Breast epithelium (tissue), 4 donors: ENCODE results near the gene EML1. TPM values are rescaled to one million over a fixed set of nuclear protein-coding genes. Genes with fewer than 3 reads are reported as not detected.

ENCODE experiments used
- DNase-seq, 2 donors: peaks; one replicate each; pipeline ENCODE4 v3.0.0-alpha.2; 2019; ENCODE audit warnings: low spot score in 2 of 2
- H3K27ac ChIP-seq, 2 donors: fragments of 200-600 bp; sonication (generic) in 1 of 2; one replicate each; pipeline ENCODE4 v1.5.1; 2016 to 2019; ENCODE audit warnings: mild to moderate bottlenecking in 1 of 2
- H3K27me3 ChIP-seq, 2 donors: fragments of 200-600 bp; sonication (generic) in 1 of 2; one replicate each; pipeline versions ENCODE4 v1.5.1 to v1.6.0; 2017 to 2019; ENCODE audit warnings: control low read depth in 1 of 2, mild to moderate bottlenecking in 1 of 2
- H3K36me3 ChIP-seq: fragments of 200-600 bp; one replicate; pipeline ENCODE4 v1.5.1; 2019
- H3K4me1 ChIP-seq, 2 donors: fragments of 200-600 bp; sonication (generic); one replicate each; pipeline ENCODE4 v1.5.1; 2016 to 2019; ENCODE audit warnings: control low read depth in 1 of 2
- H3K4me3 ChIP-seq, 3 donors: fragments of 200-600 bp; sonication (generic); 1 replicate in 2 of 3; 2 replicates in 1 of 3; pipeline ENCODE4 v1.5.1; 2016 to 2019; ENCODE audit warnings: mild to moderate bottlenecking in 3 of 3, moderate library complexity in 2 of 3
- H3K9me3 ChIP-seq, 2 donors: fragments of 200-600 bp; sonication (generic) in 1 of 2; one replicate each; pipeline ENCODE4 v1.5.1; 2016 to 2019; ENCODE audit warnings: control low read depth in 1 of 2
- CTCF ChIP-seq, 3 donors: fragments of 450-650 bp; IDR thresholded peaks; one replicate each; pipeline ENCODE4 v1.5.1; 2016 to 2017; ENCODE audit warnings: antibody characterized with exemption in 3 of 3, mild to moderate bottlenecking in 3 of 3, moderate library complexity in 3 of 3
- POLR2A ChIP-seq: fragments of 450-650 bp; IDR thresholded peaks from one replicate; pipeline ENCODE4 v1.6.1; 2016; ENCODE audit warnings: antibody characterized with exemption, mild to moderate bottlenecking, moderate library complexity
- POLR2AphosphoS5 ChIP-seq, 3 donors: sonication (generic); formaldehyde crosslinking; IDR thresholded peaks; one replicate each; pipeline ENCODE4 v1.6.1; 2017; ENCODE audit warnings: antibody characterized with exemption in 3 of 3
- intact Hi-C: fragments of 100-400 bp; cut with DNase I; formaldehyde crosslinking; loops from one replicate; pipeline ENCODE4 v1.15.1; 2023; ENCODE audit warnings: low total_unique reads
- total RNA-seq, 3 donors: library from RNA; depleted of rRNA; stranded (reverse); fragments of >200 nt; gene quantifications; one replicate each; pipeline ENCODE4 v1.1.0, GENCODE V29; 2016

EML1 gene
- total RNA-seq, 3 donors from 2014 or later, result 11.3 to 26.1 (median 25.9) TPM

- Histone ChIP-seq H3K4me1 (no peaks in the 10 kb centered on the region), H3K9me3 (no peaks in the 10 kb centered on the region), H3K27me3 (no peaks in the 10 kb centered on the region), H3K4me3 (no peak overlapping the region), H3K27ac (peak overlapping the region; percentile 25 to 67), H3K36me3 (no peaks in the 10 kb centered on the region)
- DNase-seq, result no peak
- intact Hi-C loops, result no loop called here
- no peak for TF ChIP-seq POLR2AphosphoS5 (IDR thresholded peaks at IDR 0.05)
- no peak for TF ChIP-seq POLR2A
- no peak for TF ChIP-seq CTCF (IDR thresholded peaks at IDR 0.05)
Measured at GRCh38 chr14:99968191-99968920, 175.1 kb downstream of the EML1 start.

- DNase-seq, result no peak
- peak overlapping the region; percentile 25 to 67 for H3K27ac ChIP-seq
- no peak for TF ChIP-seq POLR2AphosphoS5 (IDR thresholded peaks at IDR 0.05)
- TF ChIP-seq POLR2A, result no peak
- no peak for TF ChIP-seq CTCF (IDR thresholded peaks at IDR 0.05)
- intact Hi-C loops, result no loop called here
- H3K36me3 ChIP-seq, result no peaks in the 10 kb centered on the region
- no peaks in the 10 kb centered on the region for H3K4me1 ChIP-seq
- H3K4me3 ChIP-seq, result no peak overlapping the region
- H3K27me3 ChIP-seq, result no peaks in the 10 kb centered on the region
- H3K9me3 ChIP-seq, result no peaks in the 10 kb centered on the region
Measured at GRCh38 chr14:99968941-99969340, 175.7 kb downstream of the EML1 start.

- intact Hi-C loops, result no loop called here
- DNase-seq, result no peak
- TF ChIP-seq POLR2AphosphoS5 (IDR thresholded peaks at IDR 0.05) (no peak), CTCF (IDR thresholded peaks at IDR 0.05) (no peak), POLR2A (no peak)
- H3K36me3 ChIP-seq, result no peaks in the 10 kb centered on the region
- no peaks in the 10 kb centered on the region for H3K27me3 ChIP-seq
- H3K27ac ChIP-seq, result peak overlapping the region in 1 of 2 donors; percentile 67
- H3K9me3 ChIP-seq, result peaks cover 3% of the 10 kb centered on the region in 2 donors
- H3K4me3 ChIP-seq, result no peak overlapping the region
- H3K4me1 ChIP-seq, result no peaks in the 10 kb centered on the region
Measured at GRCh38 chr14:99969673-99970322, 176.6 kb downstream of the EML1 start.

GRCh38 chr14:99971087-99971940, 178.1 kb downstream of the EML1 start:
- Histone ChIP-seq H3K27ac (peak overlapping the region; percentile 74 to 86), H3K36me3 (no peaks in the 10 kb centered on the region), H3K27me3 (no peaks in the 10 kb centered on the region), H3K4me3 (peak overlapping the region; percentile 85 to 98 (median 87)), H3K4me1 (no peaks in the 10 kb centered on the region), H3K9me3 (peaks cover 10 to 13% of the 10 kb centered on the region in 2 donors)
- DNase-seq, result peak; percentile 51 to 79
- TF ChIP-seq CTCF (IDR thresholded peaks at IDR 0.05) (no peak), POLR2AphosphoS5 (IDR thresholded peaks at IDR 0.05) (peak in 2 of 3 donors; percentile 49 to 52)
- intact Hi-C loops, result no loop called here
